HepG2 (cell line): ENCODE data around the gene ADAT3. TPM values are rescaled to one million over a fixed set of nuclear protein-coding genes. Genes with fewer than 3 reads are reported as not detected.

Experiments
- BCLAF1 ChIP-seq: fragments of 450-650 bp; IDR thresholded peaks from 2 replicates; pipeline ENCODE4 v1.6.1; 2017; ENCODE audit warnings: mild to moderate bottlenecking
- CHD2 ChIP-seq: IDR thresholded peaks from 2 replicates; pipeline ENCODE4 v1.6.1; 2011; ENCODE audit warnings: low read depth, low read length, improper control_type of control experiment
- FIP1L1 ChIP-seq: fragments of 200-400 bp; formaldehyde crosslinking; IDR thresholded peaks from 2 replicates; pipeline ENCODE4 v1.6.1; 2018; ENCODE audit warnings: low read depth, mild to moderate bottlenecking, low read length, moderate library complexity, borderline replicate concordance; ENCODE audit not compliant: insufficient read depth
- HINFP ChIP-seq: sonication (generic); formaldehyde crosslinking; IDR thresholded peaks from 2 replicates; pipeline ENCODE4 v1.4.0; 2020; ENCODE audit warnings: low read depth, mild to moderate bottlenecking, missing genetic modification reagents
- HIVEP1 ChIP-seq: sonication (generic); formaldehyde crosslinking; IDR thresholded peaks from 2 replicates; pipeline ENCODE4 v1.4.0; 2020; ENCODE audit warnings: mild to moderate bottlenecking, missing genetic modification reagents
- HMGXB4 ChIP-seq, 2 experiments: sonication (generic) in 1 of 2; formaldehyde crosslinking in 1 of 2; IDR thresholded peaks; 2 replicates each; pipeline versions ENCODE4 v1.4.0 to v1.6.1; 2018 to 2020; ENCODE audit warnings: missing genetic modification reagents in 2 of 2, borderline replicate concordance in 1 of 2, low read depth in 1 of 2, mild to moderate bottlenecking in 1 of 2, missing biosample characterization in 1 of 2
- ISX ChIP-seq: sonication (generic); formaldehyde crosslinking; conservative IDR thresholded peaks from 2 replicates; pipeline ENCODE4 v1.5.0; 2020; ENCODE audit warnings: missing genetic modification reagents
- JUN ChIP-seq: sonication (generic); formaldehyde crosslinking; IDR thresholded peaks from 2 replicates; pipeline ENCODE4 v1.4.0; 2020; ENCODE audit warnings: mild to moderate bottlenecking, missing genetic modification reagents
- NFKBIZ ChIP-seq: IDR thresholded peaks from 2 replicates; pipeline ENCODE4 v1.6.1; 2018; ENCODE audit warnings: missing genetic modification reagents, missing compliant biosample characterization
- POLR2AphosphoS5 ChIP-seq: IDR thresholded peaks from 2 replicates; pipeline ENCODE4 v1.6.1; 2012; ENCODE audit warnings: low read depth, low read length
- SSRP1 ChIP-seq: IDR thresholded peaks from 2 replicates; pipeline ENCODE4 v1.6.1; 2016; ENCODE audit warnings: control low read depth
- TRIM24 ChIP-seq: sonication (generic); formaldehyde crosslinking; IDR thresholded peaks from 2 replicates; pipeline ENCODE4 v1.8.0; 2022; ENCODE audit warnings: mild to moderate bottlenecking, missing genetic modification reagents
- ZFP36L1 ChIP-seq: sonication (generic); formaldehyde crosslinking; IDR thresholded peaks from 2 replicates; pipeline ENCODE4 v1.8.0; 2022; ENCODE audit warnings: mild to moderate bottlenecking, missing genetic modification reagents, moderate library complexity
- ZNF275 ChIP-seq: sonication (generic); formaldehyde crosslinking; IDR thresholded peaks from 2 replicates; pipeline ENCODE4 v1.8.0; 2022; ENCODE audit warnings: missing genetic modification reagents, mild to moderate bottlenecking, inconsistent platforms, borderline replicate concordance
- ZNF382 ChIP-seq: sonication (generic); formaldehyde crosslinking; IDR thresholded peaks from 2 replicates; pipeline ENCODE4 v1.5.0; 2020; ENCODE audit warnings: missing genetic modification reagents, mild to moderate bottlenecking, borderline replicate concordance
- ZNF513 ChIP-seq: sonication (generic); formaldehyde crosslinking; conservative IDR thresholded peaks from 2 replicates; pipeline ENCODE4 v1.5.0; 2020; ENCODE audit warnings: missing genetic modification reagents
- ZNF547 ChIP-seq: sonication (generic); formaldehyde crosslinking; IDR thresholded peaks from 2 replicates; pipeline ENCODE4 v1.5.1; 2020; ENCODE audit warnings: mild to moderate bottlenecking, missing genetic modification reagents
- ZNF570 ChIP-seq: sonication (generic); formaldehyde crosslinking; IDR thresholded peaks from 2 replicates; pipeline ENCODE4 v1.4.0; 2020; ENCODE audit warnings: mild to moderate bottlenecking, missing genetic modification reagents, borderline replicate concordance
- ZNF7 ChIP-seq: IDR thresholded peaks from 2 replicates; pipeline ENCODE4 v1.6.1; 2016; ENCODE audit warnings: missing biosample characterization, missing genetic modification reagents
- ZNF816 ChIP-seq: sonication (generic); formaldehyde crosslinking; IDR thresholded peaks from 2 replicates; pipeline ENCODE4 v1.8.0; 2022; ENCODE audit warnings: missing genetic modification reagents, mild to moderate bottlenecking, borderline replicate concordance
- ZNF850 ChIP-seq: sonication (generic); formaldehyde crosslinking; conservative IDR thresholded peaks from 2 replicates; pipeline ENCODE4 v1.9.0; 2021; ENCODE audit warnings: mild to moderate bottlenecking, missing genetic modification reagents
- polyA plus RNA-seq, 8 experiments: library from polyadenylated mRNA; depleted of rRNA in 3 of 8; stranded (reverse) in 7 of 8; unstranded in 1 of 8; fragments of >200 nt; fragmentation: Illumina TruSeq in 4 of 8; extraction: Trizol in 4 of 8; gene quantifications; 2 replicates each; pipeline versions ENCODE4 v1.2.1 to v1.2.3, GENCODE V29; 2011 to 2016; ENCODE audit warnings: low read depth in 4 of 8, missing spikeins in 1 of 8, mixed read lengths in 1 of 8; ENCODE audit not compliant: insufficient read depth in 1 of 8
- total RNA-seq, 5 experiments: library from RNA; depleted of rRNA; stranded (reverse); fragments of >200 nt; fragmentation: Illumina TruSeq; extraction: Trizol; gene quantifications; 2 replicates each; pipeline ENCODE4 v1.2.3, GENCODE V29; 2016; ENCODE audit warnings: low read depth in 1 of 5

ADAT3 gene
- total and polyA plus RNA-seq, 2 of the 13 experiments (the other 11 are each of a cell fraction or from before 2014, with no cell fraction given) = 0.95 to 3.5 TPM

- TF ChIP-seq HMGXB4 (CRISPR knock-in tag; IDR thresholded peaks at IDR 0.05; ENCODE audit: borderline replicate concordance in 1 of 2, low read depth in 1 of 2) = peak; percentile 57 to 66
- TF ChIP-seq ZNF816 = no peak
- no peak for TF ChIP-seq TRIM24 (CRISPR knock-in tag)
- no peak; the same call in 1 of the 2 replicates for TF ChIP-seq FIP1L1
- peak; percentile 93 for TF ChIP-seq CHD2
- no peak for TF ChIP-seq ZNF275 (CRISPR knock-in tag)
- TF ChIP-seq ZNF7 (CRISPR knock-in tag) = no peak
- no peak for TF ChIP-seq NFKBIZ (CRISPR knock-in tag)
- 0 out of 2 replicates have a peak, but pooled peaks have one; percentile 56 for TF ChIP-seq HIVEP1 (CRISPR knock-in tag)
- TF ChIP-seq ZFP36L1 = no peak
- peak; percentile 77 for TF ChIP-seq POLR2AphosphoS5
- no peak for TF ChIP-seq ZNF382 (CRISPR knock-in tag)
- TF ChIP-seq ZNF850 = no peak
- peak; percentile 93 for TF ChIP-seq SSRP1 (CRISPR knock-in tag)
- TF ChIP-seq BCLAF1 = no peak
- TF ChIP-seq ZNF570 (CRISPR knock-in tag) = no peak
- TF ChIP-seq ISX (CRISPR knock-in tag) = no peak
- no peak for TF ChIP-seq JUN (CRISPR knock-in tag)
- TF ChIP-seq HINFP (CRISPR knock-in tag) = no peak
- TF ChIP-seq ZNF547 = peak; percentile 3; the same call in 1 of the 2 replicates
- no peak for TF ChIP-seq ZNF513 (CRISPR knock-in tag)
Observed at GRCh38 chr19:1905110-1905862, at the start of gene ADAT3, which contains the start of gene SCAMP4 (continued).
